ENCODE data around the gene PRKCZ. TPM values are rescaled to one million over a fixed set of nuclear protein-coding genes. Genes with fewer than 3 reads are reported as not detected.

Gene PRKCZ
- total RNA-seq, 1 donor from 2014 or later, result 32.6 TPM

DNA sequence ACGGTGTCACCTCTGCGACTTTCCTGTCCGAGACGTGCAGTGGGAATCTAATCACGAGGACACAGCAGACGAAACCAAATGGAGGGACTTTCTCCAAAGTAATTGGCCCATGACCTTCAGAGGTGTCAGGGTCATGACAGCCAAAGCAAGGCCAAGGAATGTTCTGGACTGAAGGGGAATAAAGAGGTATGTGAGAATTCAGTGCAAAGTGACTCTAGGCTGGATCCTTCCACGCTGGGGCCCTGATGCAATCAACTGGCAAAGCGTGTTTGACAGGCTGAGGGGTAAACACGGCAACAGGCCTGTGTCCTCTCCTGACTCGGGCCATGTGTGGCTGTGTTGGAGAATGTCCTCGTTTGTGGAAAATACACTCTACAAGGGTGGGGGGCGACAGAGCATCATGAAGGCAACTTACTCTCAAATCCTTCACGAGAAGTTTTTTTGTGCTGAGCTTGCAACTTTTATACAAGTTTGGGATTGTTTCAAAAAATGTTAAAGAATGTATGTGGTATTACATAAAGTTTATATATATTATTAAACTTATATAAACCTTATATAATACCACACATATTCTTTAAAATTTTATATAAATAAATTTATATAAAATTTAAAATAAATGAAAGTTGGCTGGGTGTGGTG is 48.3 kb upstream of the PRKCZ start:
- peaks cover 20% of the 10 kb centered on the region for H3K27me3 Mint-ChIP-seq (ENCODE audit: low read depth, unreplicated experiment)
- no peak overlapping the region for H2AFZ ChIP-seq (ENCODE audit: low read depth, low read length)

DNA sequence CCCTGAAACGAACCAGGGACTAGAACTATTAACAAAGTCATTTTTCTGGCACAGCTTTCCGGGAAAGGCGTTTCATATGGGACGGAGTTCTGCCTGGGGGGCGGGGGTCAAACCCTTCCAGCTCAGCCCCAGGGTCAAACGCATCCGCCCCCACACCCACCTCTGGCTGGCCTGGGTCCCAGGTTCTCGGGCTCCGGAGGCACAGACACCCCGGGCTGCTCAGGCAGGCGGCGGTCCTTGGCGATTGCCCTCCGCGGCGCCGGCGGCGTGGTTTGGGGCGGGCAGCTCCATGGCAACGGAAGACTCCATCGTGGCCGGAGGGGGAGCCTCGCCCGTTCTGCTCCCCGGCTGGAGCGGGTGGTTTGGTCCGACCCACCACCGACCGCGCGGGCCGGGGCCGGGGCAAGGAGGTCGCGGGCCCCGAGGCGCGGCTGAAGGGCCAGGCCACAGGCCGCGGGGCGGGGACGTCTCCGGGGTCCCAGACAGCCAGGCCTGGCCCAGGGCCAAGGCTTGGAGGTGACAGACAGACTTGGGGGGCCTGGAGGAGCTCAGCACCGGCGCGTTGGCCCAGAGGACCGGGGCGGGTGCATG is 46.6 kb upstream of the PRKCZ start, which contains the start of gene CFAP74:
TSS of gene CFAP74 (minus strand) at position 246 of the 591 bp plus-strand sequence. CDS start 12,830 bp downstream, outside the sequence.
- DNase-seq (ENCODE audit: low read depth) (peak; percentile 29), FAIRE-seq (no peak)
- no peaks in the 10 kb centered on the region for H3K9me3 Mint-ChIP-seq (ENCODE audit: unreplicated experiment)
- Histone ChIP-seq H4K20me1 (ENCODE audit: insufficient read depth, low read length) (no peaks in the 10 kb centered on the region), H3K4me1 (ENCODE audit: insufficient read depth, low read length) (no peaks in the 10 kb centered on the region), H3K4me3 (ENCODE audit: insufficient read depth, low read depth, low read length) (peak within 1 kb of the TSS; percentile 32), H3K27me3 (ENCODE audit: insufficient read depth, low read length) (peaks cover 15% of the 10 kb centered on the region), H3K27ac (ENCODE audit: low read depth, low read length) (no peak within 1 kb of the TSS), H3K36me3 (ENCODE audit: insufficient read depth, low read length) (no peaks in the 10 kb centered on the region), H2AFZ (ENCODE audit: low read depth, low read length) (peak within 1 kb of the TSS; percentile 35), H3K9me3 (ENCODE audit: insufficient read depth, low read depth, low read length) (no peaks in the 10 kb centered on the region), H3K4me2 (ENCODE audit: low read length) (peak within 1 kb of the TSS; percentile 81), H3K9ac (ENCODE audit: low read length) (no peak within 1 kb of the TSS), H3K79me2 (ENCODE audit: insufficient read depth, low read length) (no peaks in the 10 kb centered on the region)
- peak within 1 kb of the TSS; percentile 53 for H3K27ac Mint-ChIP-seq (ENCODE audit: unreplicated experiment)
- peaks cover 26% of the 10 kb centered on the region for H3K27me3 Mint-ChIP-seq (ENCODE audit: low read depth, unreplicated experiment)
- peak within 1 kb of the TSS; percentile 75 for H3K4me3 Mint-ChIP-seq (ENCODE audit: unreplicated experiment)
- H3K36me3 Mint-ChIP-seq (ENCODE audit: low read depth, unreplicated experiment), result no peaks in the 10 kb centered on the region
- H3K4me1 Mint-ChIP-seq (ENCODE audit: low read depth, unreplicated experiment), result no peaks in the 10 kb centered on the region
- TF ChIP-seq EZH2 (IDR thresholded peaks at IDR 0.05; ENCODE audit: insufficient read depth, low read length), result no peak
- TF ChIP-seq, protein P1, sequence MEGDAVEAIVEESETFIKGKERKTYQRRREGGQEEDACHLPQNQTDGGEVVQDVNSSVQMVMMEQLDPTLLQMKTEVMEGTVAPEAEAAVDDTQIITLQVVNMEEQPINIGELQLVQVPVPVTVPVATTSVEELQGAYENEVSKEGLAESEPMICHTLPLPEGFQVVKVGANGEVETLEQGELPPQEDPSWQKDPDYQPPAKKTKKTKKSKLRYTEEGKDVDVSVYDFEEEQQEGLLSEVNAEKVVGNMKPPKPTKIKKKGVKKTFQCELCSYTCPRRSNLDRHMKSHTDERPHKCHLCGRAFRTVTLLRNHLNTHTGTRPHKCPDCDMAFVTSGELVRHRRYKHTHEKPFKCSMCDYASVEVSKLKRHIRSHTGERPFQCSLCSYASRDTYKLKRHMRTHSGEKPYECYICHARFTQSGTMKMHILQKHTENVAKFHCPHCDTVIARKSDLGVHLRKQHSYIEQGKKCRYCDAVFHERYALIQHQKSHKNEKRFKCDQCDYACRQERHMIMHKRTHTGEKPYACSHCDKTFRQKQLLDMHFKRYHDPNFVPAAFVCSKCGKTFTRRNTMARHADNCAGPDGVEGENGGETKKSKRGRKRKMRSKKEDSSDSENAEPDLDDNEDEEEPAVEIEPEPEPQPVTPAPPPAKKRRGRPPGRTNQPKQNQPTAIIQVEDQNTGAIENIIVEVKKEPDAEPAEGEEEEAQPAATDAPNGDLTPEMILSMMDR (IDR thresholded peaks at IDR 0.05; ENCODE audit: insufficient read depth, low read depth, low read length), result no peak

More for the DNA sequence above, 48.3 kb upstream of the PRKCZ start:
- TF ChIP-seq EZH2 (IDR thresholded peaks at IDR 0.05; ENCODE audit: insufficient read depth, low read length), result no peak
- Mint-ChIP-seq H3K4me3 (ENCODE audit: unreplicated experiment) (no peak overlapping the region), H3K4me1 (ENCODE audit: low read depth, unreplicated experiment) (no peaks in the 10 kb centered on the region), H3K27ac (ENCODE audit: unreplicated experiment) (no peak overlapping the region), H3K9me3 (ENCODE audit: unreplicated experiment) (no peaks in the 10 kb centered on the region), H3K36me3 (ENCODE audit: low read depth, unreplicated experiment) (no peaks in the 10 kb centered on the region)
- Histone ChIP-seq H4K20me1 (ENCODE audit: insufficient read depth, low read length) (no peaks in the 10 kb centered on the region), H3K4me1 (ENCODE audit: insufficient read depth, low read length) (no peaks in the 10 kb centered on the region), H3K79me2 (ENCODE audit: insufficient read depth, low read length) (no peaks in the 10 kb centered on the region), H3K4me3 (ENCODE audit: insufficient read depth, low read depth, low read length) (no peak overlapping the region), H3K4me2 (ENCODE audit: low read length) (no peak overlapping the region), H3K9me3 (ENCODE audit: insufficient read depth, low read depth, low read length) (no peaks in the 10 kb centered on the region), H3K36me3 (ENCODE audit: insufficient read depth, low read length) (no peaks in the 10 kb centered on the region), H3K9ac (ENCODE audit: low read length) (no peak overlapping the region), H3K27me3 (ENCODE audit: insufficient read depth, low read length) (peaks cover 20% of the 10 kb centered on the region), H3K27ac (ENCODE audit: low read depth, low read length) (no peak overlapping the region)
- FAIRE-seq, result no peak
- DNase-seq (ENCODE audit: low read depth), result no peak

DNA sequence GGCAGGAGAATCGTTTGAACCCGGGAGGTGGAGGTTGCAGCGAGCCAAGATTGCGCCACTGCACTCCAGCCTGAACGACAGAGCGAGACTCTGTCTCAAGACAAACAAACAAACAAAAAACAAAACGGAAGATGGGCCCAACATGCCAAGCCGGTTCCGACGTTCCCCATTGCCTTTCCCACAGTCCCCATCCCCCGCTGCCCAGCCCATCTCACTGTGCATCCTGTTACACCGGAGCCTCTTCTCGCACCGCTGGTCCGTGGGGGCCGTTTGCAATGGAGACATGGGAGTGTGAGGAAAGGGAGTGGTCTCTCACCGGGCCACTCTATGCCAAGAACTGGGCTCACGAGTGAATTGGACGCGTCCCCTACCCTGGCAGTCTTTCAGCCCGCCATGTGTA is 45.4 kb upstream of the PRKCZ start:
- Histone ChIP-seq H3K9me3 (ENCODE audit: insufficient read depth, low read depth, low read length) (no peaks in the 10 kb centered on the region), H2AFZ (ENCODE audit: low read depth, low read length) (no peak overlapping the region), H3K79me2 (ENCODE audit: insufficient read depth, low read length) (no peaks in the 10 kb centered on the region), H3K27me3 (ENCODE audit: insufficient read depth, low read length) (peaks cover 20% of the 10 kb centered on the region), H3K9ac (ENCODE audit: low read length) (no peak overlapping the region), H3K4me1 (ENCODE audit: insufficient read depth, low read length) (no peaks in the 10 kb centered on the region), H3K4me3 (ENCODE audit: insufficient read depth, low read depth, low read length) (no peak overlapping the region), H4K20me1 (ENCODE audit: insufficient read depth, low read length) (no peaks in the 10 kb centered on the region), H3K27ac (ENCODE audit: low read depth, low read length) (no peak overlapping the region), H3K4me2 (ENCODE audit: low read length) (no peak overlapping the region), H3K36me3 (ENCODE audit: insufficient read depth, low read length) (no peaks in the 10 kb centered on the region)
- FAIRE-seq (no peak), DNase-seq (ENCODE audit: low read depth) (no peak)
- Mint-ChIP-seq H3K4me3 (ENCODE audit: unreplicated experiment) (no peak overlapping the region), H3K27me3 (ENCODE audit: low read depth, unreplicated experiment) (peaks cover 37% of the 10 kb centered on the region), H3K4me1 (ENCODE audit: low read depth, unreplicated experiment) (no peaks in the 10 kb centered on the region), H3K36me3 (ENCODE audit: low read depth, unreplicated experiment) (no peaks in the 10 kb centered on the region), H3K9me3 (ENCODE audit: unreplicated experiment) (no peaks in the 10 kb centered on the region), H3K27ac (ENCODE audit: unreplicated experiment) (no peak overlapping the region)
- no peak for TF ChIP-seq EZH2 (IDR thresholded peaks at IDR 0.05; ENCODE audit: insufficient read depth, low read length)
- TF ChIP-seq, protein P1 (IDR thresholded peaks at IDR 0.05; ENCODE audit: insufficient read depth, low read depth, low read length), result no peak

Measured in astrocyte (in vitro differentiated cells and primary cell).